GM19238 (cell line): Measurements from ENCODE around the gene DPP3.

Experiments
- DNase-seq: peaks from one replicate; pipeline ENCODE4 v3.0.0; 2011; ENCODE audit warnings: low spot score; ENCODE audit not compliant: insufficient read length

Gene DPP3

GRCh38 chr11:66479394-66480116, 679 bp upstream of the DPP3 start:
- no peak for DNase-seq

- no peak for DNase-seq
Measured at GRCh38 chr11:66484806-66485380, 4.7 kb downstream of the DPP3 start.

- no peak for DNase-seq
Measured at GRCh38 chr11:66488957-66489356, 8.7 kb downstream of the DPP3 start.

- no peak for DNase-seq
Measured at GRCh38 chr11:66489636-66490035, 9.4 kb downstream of the DPP3 start.

GRCh38 chr11:66491315-66491935, 11.2 kb downstream of the DPP3 start:
- no peak for DNase-seq

GRCh38 chr11:66492161-66492865, 12.1 kb downstream of the DPP3 start:
- no peak for DNase-seq

- DNase-seq: no peak
Measured at GRCh38 chr11:66493130-66493529, 12.9 kb downstream of the DPP3 start.

- DNase-seq: no peak
Measured at GRCh38 chr11:66494458-66494857, 14.2 kb downstream of the DPP3 start.

GRCh38 chr11:66494935-66495334, 14.7 kb downstream of the DPP3 start:
- no peak for DNase-seq

- DNase-seq: no peak
Measured at GRCh38 chr11:66495401-66495854, 15.2 kb downstream of the DPP3 start.

GRCh38 chr11:66497206-66497605, 17.0 kb downstream of the DPP3 start:
- no peak for DNase-seq

GRCh38 chr11:66498506-66498905, 18.3 kb downstream of the DPP3 start:
- no peak for DNase-seq

- no peak for DNase-seq
Measured at GRCh38 chr11:66505276-66505816, 25.1 kb downstream of the DPP3 start.

GRCh38 chr11:66509131-66509561, 28.9 kb downstream of the DPP3 start:
- no peak for DNase-seq

- peak; percentile 91 for DNase-seq
Measured at GRCh38 chr11:66510271-66510989, 30.2 kb downstream of the DPP3 start, which contains the start of gene BBS1. TSS of gene BBS1 (plus strand) at chr11:66510635. CDS start at chr11:66510660, 25 bp downstream.

GRCh38 chr11:66510990-66511339, 30.7 kb downstream of the DPP3 start:
- no peak for DNase-seq

GRCh38 chr11:66523611-66524010, 43.4 kb downstream of the DPP3 start:
- DNase-seq: no peak

GRCh38 chr11:66524304-66525040, 44.2 kb downstream of the DPP3 start:
- DNase-seq: no peak

GRCh38 chr11:66529069-66529468, 48.8 kb downstream of the DPP3 start:
- no peak for DNase-seq

GRCh38 chr11:66529655-66530054, 49.4 kb downstream of the DPP3 start:
- no peak for DNase-seq
